ENCODE measurements around the gene PRR35.

DNA sequence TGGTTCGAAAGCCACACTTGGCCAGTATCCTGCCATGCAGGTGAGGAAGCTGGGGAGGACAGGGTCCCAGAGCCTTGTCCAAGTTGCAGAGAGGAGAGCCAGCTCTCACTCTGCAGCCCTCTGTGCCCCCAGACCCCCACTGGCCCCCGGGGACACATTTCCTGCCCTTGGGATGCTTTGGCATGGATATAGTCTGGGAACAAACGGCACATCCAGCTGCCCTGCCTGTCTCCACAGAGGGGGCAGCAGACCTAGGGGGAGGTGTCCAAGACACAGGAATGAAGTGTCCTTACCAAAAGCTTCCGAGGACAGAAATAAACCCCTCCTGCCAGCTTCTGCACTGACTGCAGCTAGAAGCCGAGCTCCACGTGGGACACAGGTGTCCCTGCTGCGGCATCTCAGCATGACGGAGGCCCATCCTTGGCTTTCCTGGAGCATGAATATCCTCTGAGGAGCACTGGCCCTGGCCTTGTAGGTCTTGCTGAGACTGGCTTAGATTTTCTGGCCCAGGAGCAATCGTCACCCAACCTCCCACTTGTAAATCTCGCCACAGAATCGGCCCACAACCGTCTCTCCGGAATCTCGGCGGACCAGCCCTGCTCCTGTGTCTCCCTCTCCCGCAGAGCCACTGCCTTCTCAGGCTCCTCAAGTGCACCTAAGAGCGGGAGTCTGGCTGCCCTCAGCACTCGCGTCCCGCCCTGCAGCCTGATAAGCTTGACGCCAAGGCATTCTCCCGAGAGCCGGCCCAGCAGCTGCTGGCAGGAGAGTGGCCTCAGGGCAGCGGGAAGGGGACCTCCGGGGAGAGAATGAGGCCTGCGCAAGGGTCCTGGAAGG is 33.8 kb upstream of the PRR35 start:
- TF ChIP-seq, protein P1, sequence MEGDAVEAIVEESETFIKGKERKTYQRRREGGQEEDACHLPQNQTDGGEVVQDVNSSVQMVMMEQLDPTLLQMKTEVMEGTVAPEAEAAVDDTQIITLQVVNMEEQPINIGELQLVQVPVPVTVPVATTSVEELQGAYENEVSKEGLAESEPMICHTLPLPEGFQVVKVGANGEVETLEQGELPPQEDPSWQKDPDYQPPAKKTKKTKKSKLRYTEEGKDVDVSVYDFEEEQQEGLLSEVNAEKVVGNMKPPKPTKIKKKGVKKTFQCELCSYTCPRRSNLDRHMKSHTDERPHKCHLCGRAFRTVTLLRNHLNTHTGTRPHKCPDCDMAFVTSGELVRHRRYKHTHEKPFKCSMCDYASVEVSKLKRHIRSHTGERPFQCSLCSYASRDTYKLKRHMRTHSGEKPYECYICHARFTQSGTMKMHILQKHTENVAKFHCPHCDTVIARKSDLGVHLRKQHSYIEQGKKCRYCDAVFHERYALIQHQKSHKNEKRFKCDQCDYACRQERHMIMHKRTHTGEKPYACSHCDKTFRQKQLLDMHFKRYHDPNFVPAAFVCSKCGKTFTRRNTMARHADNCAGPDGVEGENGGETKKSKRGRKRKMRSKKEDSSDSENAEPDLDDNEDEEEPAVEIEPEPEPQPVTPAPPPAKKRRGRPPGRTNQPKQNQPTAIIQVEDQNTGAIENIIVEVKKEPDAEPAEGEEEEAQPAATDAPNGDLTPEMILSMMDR (conservative IDR thresholded peaks at IDR 0.05), result no peak
- no peak for TF ChIP-seq ZFX (IDR thresholded peaks at IDR 0.05)
